ENCODE results near the gene GALNT4. TPM values are rescaled to one million over a fixed set of nuclear protein-coding genes. Genes with fewer than 3 reads are reported as not detected.

GALNT4 gene
- total and polyA plus RNA-seq, 10 of the 15 experiments (the other 5 are each of a cell fraction or from before 2014, with no cell fraction given), result 0.90 to 2.9 (median 1.8) TPM

- TF ChIP-seq ZNF687 (IDR thresholded peaks at IDR 0.05) (no peak), BCL11A (IDR thresholded peaks at IDR 0.05; ENCODE audit: low read depth, low read length) (no peak), SUPT20H (IDR thresholded peaks at IDR 0.05; ENCODE audit: borderline replicate concordance, control insufficient read depth, low read depth, low read length) (no peak), SKIL (IDR thresholded peaks at IDR 0.05; ENCODE audit: low read depth, poor library complexity, severe bottlenecking) (no peak), E2F4 (IDR thresholded peaks at IDR 0.05; ENCODE audit: low read depth, low read length) (no peak)
Measured at GRCh38 chr12:89551747-89552146, 27.2 kb upstream of the GALNT4 start (continued).
